K562 (cell line): ENCODE data around the gene ERF. TPM values are rescaled to one million over a fixed set of nuclear protein-coding genes. Genes with fewer than 3 reads are reported as not detected.
A peak's percentile ranks its signal among the peaks of the same experiment; 100 is the strongest.

ENCODE experiments used
- ATF4 ChIP-seq: fragments of 450-650 bp; formaldehyde crosslinking; IDR thresholded peaks from 2 replicates; pipeline ENCODE4 v1.4.0; 2022; ENCODE audit warnings: mild to moderate bottlenecking, moderate library complexity
- CEBPG ChIP-seq, 3 experiments: fragments of 200-800 bp in 1 of 3; sonication (Bioruptor generic) in 1 of 3; sonication (generic) in 1 of 3; formaldehyde crosslinking in 1 of 3; IDR thresholded peaks in 2 of 3; conservative IDR thresholded peaks in 1 of 3; 2 replicates each; pipeline versions ENCODE4 v1.6.1 to v1.8.0; 2016 to 2022; ENCODE audit warnings: missing compliant biosample characterization in 2 of 3, missing genetic modification characterization in 2 of 3, mild to moderate bottlenecking in 1 of 3, missing genetic modification reagents in 1 of 3
- E2F3 ChIP-seq: fragments of 250-450 bp; sonication (Bioruptor Pico); IDR thresholded peaks from 2 replicates; pipeline ENCODE4 v1.4.0; 2020; ENCODE audit warnings: mild to moderate bottlenecking
- HDGF ChIP-seq: fragments of 450-650 bp; IDR thresholded peaks from 2 replicates; pipeline ENCODE4 v1.6.1; 2016
- HINFP ChIP-seq: fragments of 450-650 bp; conservative IDR thresholded peaks from 2 replicates; pipeline ENCODE4 v1.6.1; 2016; ENCODE audit warnings: missing genetic modification characterization, low read depth, mild to moderate bottlenecking, control low read depth, missing compliant biosample characterization
- HOXB6 ChIP-seq: fragments of 250-450 bp; sonication (Bioruptor Pico); IDR thresholded peaks from 2 replicates; pipeline ENCODE4 v1.5.1; 2022; ENCODE audit warnings: mild to moderate bottlenecking, borderline replicate concordance
- KLF13 ChIP-seq: fragments of 450-650 bp; IDR thresholded peaks from 2 replicates; pipeline ENCODE4 v1.6.1; 2016; ENCODE audit warnings: missing genetic modification characterization, low read depth, mild to moderate bottlenecking, missing compliant biosample characterization, moderate library complexity, borderline replicate concordance
- LCOR ChIP-seq: sonication (generic); formaldehyde crosslinking; IDR thresholded peaks from 2 replicates; pipeline ENCODE4 v1.8.0; 2022; ENCODE audit warnings: mild to moderate bottlenecking, missing genetic modification reagents
- MEF2D ChIP-seq: conservative IDR thresholded peaks from 2 replicates; pipeline ENCODE4 v1.6.1; 2016; ENCODE audit warnings: low read depth, missing genetic modification characterization, missing compliant biosample characterization
- MYC ChIP-seq, 2 experiments: fragments of 250-450 bp in 1 of 2; sonication (Bioruptor Pico) in 1 of 2; IDR thresholded peaks; 2 replicates each; pipeline versions ENCODE4 v1.5.1 to v1.6.1; 2012 to 2021; ENCODE audit warnings: low read depth in 2 of 2, borderline replicate concordance in 1 of 2, improper control_type of control experiment in 1 of 2, low read length in 1 of 2, mild to moderate bottlenecking in 1 of 2, moderate library complexity in 1 of 2
- NCOA6 ChIP-seq: fragments of 450-650 bp; IDR thresholded peaks from 2 replicates; pipeline ENCODE4 v1.6.1; 2017; ENCODE audit warnings: mild to moderate bottlenecking
- NRF1 ChIP-seq, 2 experiments: fragments of 450-650 bp; IDR thresholded peaks in 1 of 2; conservative IDR thresholded peaks in 1 of 2; 2 replicates each; pipeline ENCODE4 v1.6.1; 2014; ENCODE audit warnings: mild to moderate bottlenecking in 2 of 2
- POLR2AphosphoS2 ChIP-seq: IDR thresholded peaks from 2 replicates; pipeline ENCODE4 v1.6.1; 2012; ENCODE audit warnings: low read length, improper control_type of control experiment
- SNIP1 ChIP-seq: fragments of 450-650 bp; IDR thresholded peaks from 2 replicates; pipeline ENCODE4 v1.7.1; 2017; ENCODE audit warnings: low read depth, mild to moderate bottlenecking
- ZBED1 ChIP-seq: IDR thresholded peaks from 2 replicates; pipeline ENCODE4 v1.6.1; 2014
- ZBTB40 ChIP-seq, 2 experiments: fragments of 450-650 bp in 1 of 2; sonication (generic) in 1 of 2; formaldehyde crosslinking in 1 of 2; IDR thresholded peaks; 2 replicates each; pipeline versions ENCODE4 v1.7.1 to v1.9.0; 2016 to 2022; ENCODE audit warnings: inconsistent platforms in 1 of 2, mild to moderate bottlenecking in 1 of 2, missing genetic modification reagents in 1 of 2
- ZNF239 ChIP-seq: fragments of 250-450 bp; sonication (Bioruptor Pico); IDR thresholded peaks from 2 replicates; pipeline ENCODE4 v1.4.0; 2020; ENCODE audit warnings: mild to moderate bottlenecking
- polyA plus RNA-seq, 8 experiments: library from polyadenylated mRNA; depleted of rRNA in 4 of 8; stranded (reverse) in 5 of 8; unstranded in 3 of 8; fragments of >200 nt; fragmentation: Nextera tagmentation in 2 of 8; fragmentation: Illumina TruSeq in 1 of 8; extraction: Ambion mirVana in 2 of 8; extraction: Trizol in 1 of 8; gene quantifications; 2 replicates each; pipeline versions ENCODE4 v1.2.1 to v1.2.3, GENCODE V29; 2011 to 2014; ENCODE audit warnings: inconsistent platforms in 1 of 8, missing spikeins in 1 of 8
- total RNA-seq, 7 experiments: library from RNA; depleted of rRNA in 6 of 7; stranded (reverse); fragments of >200 nt in 6 of 7; fragmentation: Illumina TruSeq in 2 of 7; extraction: Trizol in 2 of 7; gene quantifications; 2 replicates each; pipeline versions ENCODE4 v1.2.1 to v1.2.3, GENCODE V29; 2011 to 2021; ENCODE audit warnings: low replicate concordance in 1 of 7

Gene ERF
- total and polyA plus RNA-seq, 9 of the 15 experiments (the other 6 are each of a cell fraction or from before 2014, with no cell fraction given) = 0.03 to 75.4 (median 27.0) TPM

- TF ChIP-seq ZBTB40 (IDR thresholded peaks at IDR 0.05) (peak; percentile 35; the same call in 1 of the 2 replicates), ZBTB40 (CRISPR knock-in tag; IDR thresholded peaks at IDR 0.05) (no peak), HDGF (0 out of 2 replicates have a peak, but pooled peaks have one; percentile 14), KLF13 (tag) (no peak), LCOR (CRISPR knock-in tag) (no peak), NCOA6 (no peak), HINFP (tag) (0 out of 2 replicates have a peak, but pooled peaks have one; percentile 12), MEF2D (no peak), ZBED1 (no peak), E2F3 (no peak), SNIP1 (no peak), CEBPG (CRISPR knock-in tag; IDR thresholded peaks at IDR 0.05) (no peak), CEBPG (tag; conservative IDR thresholded peaks at IDR 0.05 in 1 of 2, IDR thresholded peaks at IDR 0.05 in 1 of 2) (no peak), POLR2AphosphoS2 (no peak), MYC (IDR thresholded peaks at IDR 0.05; ENCODE audit: low read depth, low read length) (no peak), MYC (CRISPR knock-in tag; IDR thresholded peaks at IDR 0.05; ENCODE audit: borderline replicate concordance, low read depth) (0 out of 2 replicates have a peak, but pooled peaks have one; percentile 23), ZNF239 (no peak), ATF4 (CRISPR knock-in tag) (no peak), HOXB6 (CRISPR knock-in tag) (no peak), NRF1 (conservative IDR thresholded peaks at IDR 0.05 in 1 of 2, IDR thresholded peaks at IDR 0.05 in 1 of 2) (no peak)
Measured at GRCh38 chr19:42303101-42303464, 48.2 kb upstream of the ERF start (continued).
